ENCODE data around the gene CPED1.

DNA sequence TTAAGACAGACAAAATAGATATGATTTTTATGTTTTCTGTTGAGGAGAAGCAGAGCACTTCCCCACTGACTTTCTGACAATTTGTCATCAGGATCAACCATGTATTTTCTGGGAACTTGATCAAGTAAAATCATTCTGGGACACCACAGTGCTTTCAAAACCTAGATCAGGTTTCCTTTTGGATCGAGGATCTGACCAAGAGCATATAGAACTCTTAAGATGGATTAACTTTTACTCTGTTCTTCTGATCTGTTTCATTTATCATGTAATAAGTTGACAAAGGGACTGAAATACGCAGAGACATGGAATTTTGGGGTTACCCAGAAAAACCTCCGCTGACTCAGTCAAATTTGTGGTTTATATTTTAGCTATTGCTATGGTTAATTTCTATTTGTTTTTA lies 204.3 kb downstream of the CPED1 start:
- TF ChIP-seq, protein P1, sequence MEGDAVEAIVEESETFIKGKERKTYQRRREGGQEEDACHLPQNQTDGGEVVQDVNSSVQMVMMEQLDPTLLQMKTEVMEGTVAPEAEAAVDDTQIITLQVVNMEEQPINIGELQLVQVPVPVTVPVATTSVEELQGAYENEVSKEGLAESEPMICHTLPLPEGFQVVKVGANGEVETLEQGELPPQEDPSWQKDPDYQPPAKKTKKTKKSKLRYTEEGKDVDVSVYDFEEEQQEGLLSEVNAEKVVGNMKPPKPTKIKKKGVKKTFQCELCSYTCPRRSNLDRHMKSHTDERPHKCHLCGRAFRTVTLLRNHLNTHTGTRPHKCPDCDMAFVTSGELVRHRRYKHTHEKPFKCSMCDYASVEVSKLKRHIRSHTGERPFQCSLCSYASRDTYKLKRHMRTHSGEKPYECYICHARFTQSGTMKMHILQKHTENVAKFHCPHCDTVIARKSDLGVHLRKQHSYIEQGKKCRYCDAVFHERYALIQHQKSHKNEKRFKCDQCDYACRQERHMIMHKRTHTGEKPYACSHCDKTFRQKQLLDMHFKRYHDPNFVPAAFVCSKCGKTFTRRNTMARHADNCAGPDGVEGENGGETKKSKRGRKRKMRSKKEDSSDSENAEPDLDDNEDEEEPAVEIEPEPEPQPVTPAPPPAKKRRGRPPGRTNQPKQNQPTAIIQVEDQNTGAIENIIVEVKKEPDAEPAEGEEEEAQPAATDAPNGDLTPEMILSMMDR (IDR thresholded peaks at IDR 0.05; ENCODE audit: low read length) = no peak
- TF ChIP-seq EZH2 (optimal IDR thresholded peaks at IDR 0.05; ENCODE audit: low read depth, low read length) = no peak
